Endothelial cell of umbilical vein (primary cell): ENCODE measurements around the gene PSME4. TPM values are rescaled to one million over a fixed set of nuclear protein-coding genes. Genes with fewer than 3 reads are reported as not detected.

Experiments used
- BruUV-seq: library from RNA; stranded (reverse); fragments of 400-500 nt; replicated peaks from 2 replicates; lab custom pipeline; 2021; lab: Mats Ljungman, UMichigan
- CTCF ChIA-PET: fragments of 300-600, 350-600 bp; sonication (Branson Sonifier 250); formaldehyde crosslinking; loops from one replicate; lab custom pipeline; 2021; ENCODE audit warnings: antibody characterized with exemption, inconsistent platforms; lab: Charles Lee
- POLR2A ChIA-PET: fragments of 300-600, 350-600 bp; sonication (Branson Sonifier 250); formaldehyde crosslinking; loops from one replicate; lab custom pipeline; 2021; ENCODE audit warnings: antibody characterized with exemption, inconsistent platforms; lab: Charles Lee
- DNase-seq: peaks from one replicate; pipeline ENCODE4 v3.0.0-alpha.2; 2011; ENCODE audit warnings: low read depth, low spot score
- FAIRE-seq: peaks from 2 replicates; lab custom pipeline; 2011; peaks lifted over from hg19 to GRCh38; lab: Jason Lieb, UNC
- H2AFZ ChIP-seq: 2 replicates; pipeline ENCODE4 v1.6.0; 2012; ENCODE audit warnings: low read depth, low read length, control low read depth, inconsistent platforms
- H3K27ac ChIP-seq: 2 replicates; pipeline ENCODE4 v1.5.1; 2011; ENCODE audit warnings: low read depth, mild to moderate bottlenecking, control low read depth, low read length, moderate library complexity; ENCODE audit not compliant: insufficient read depth
- H3K27me3 ChIP-seq, 2 experiments: 2 replicates each; pipeline versions ENCODE4 v1.6.0 to v1.6.1; 2011; ENCODE audit warnings: low read length in 2 of 2, mixed read lengths in 1 of 2; ENCODE audit not compliant: control insufficient read depth in 2 of 2, insufficient read depth in 2 of 2
- H3K36me3 ChIP-seq, 2 experiments: 2 replicates in 1 of 2; 3 replicates in 1 of 2; pipeline ENCODE4 v1.5.1; 2011; ENCODE audit warnings: low read length in 2 of 2, mild to moderate bottlenecking in 1 of 2, moderate library complexity in 1 of 2; ENCODE audit not compliant: control insufficient read depth in 2 of 2, insufficient read depth in 2 of 2; ENCODE audit errors: extremely low read depth in 1 of 2
- H3K4me1 ChIP-seq: 3 replicates; pipeline ENCODE4 v1.5.1; 2011; ENCODE audit warnings: mild to moderate bottlenecking, low read length; ENCODE audit not compliant: control insufficient read depth, insufficient read depth; ENCODE audit errors: extremely low read depth
- H3K4me2 ChIP-seq: 2 replicates; pipeline ENCODE4 v1.6.1; 2011; ENCODE audit warnings: low read length, control low read depth, mixed read lengths; ENCODE audit not compliant: insufficient read depth
- H3K4me3 ChIP-seq, 3 experiments: fragments of 200-600 bp in 1 of 3; sonication (generic), shearing (Covaris generic) in 1 of 3; replicated peaks in 1 of 3; 2 replicates each; pipeline ENCODE4 v1.5.1; 2011 to 2016; ENCODE audit warnings: control low read depth in 3 of 3, low read length in 3 of 3, mild to moderate bottlenecking in 2 of 3, inconsistent platforms in 1 of 3, low read depth in 1 of 3, moderate library complexity in 1 of 3; ENCODE audit not compliant: insufficient read depth in 1 of 3
- H3K79me2 ChIP-seq: 2 replicates; pipeline ENCODE4 v1.6.0; 2012; ENCODE audit warnings: low read length, inconsistent platforms; ENCODE audit not compliant: control insufficient read depth, insufficient read depth
- H3K9ac ChIP-seq: replicated peaks from 2 replicates; pipeline ENCODE3; 2011; ENCODE audit warnings: low read length, control low read depth; ENCODE audit not compliant: insufficient read depth; ENCODE audit errors: extremely low read depth
- H3K9me1 ChIP-seq: replicated peaks from 3 replicates; pipeline ENCODE4 v1.6.0; 2011; ENCODE audit warnings: mild to moderate bottlenecking, low read length; ENCODE audit not compliant: control insufficient read depth, insufficient read depth; ENCODE audit errors: extremely low read depth
- H3K9me3 ChIP-seq: replicated peaks from 2 replicates; pipeline ENCODE4 v1.5.1; 2012; ENCODE audit warnings: low read length, inconsistent platforms; ENCODE audit not compliant: control insufficient read depth, insufficient read depth
- H4K20me1 ChIP-seq: replicated peaks from 2 replicates; pipeline ENCODE3; 2011; ENCODE audit warnings: mild to moderate bottlenecking, low read length; ENCODE audit not compliant: control insufficient read depth, insufficient read depth; ENCODE audit errors: extremely low read depth
- EZH2 ChIP-seq: IDR thresholded peaks from 2 replicates; pipeline ENCODE4 v1.6.1; 2012; ENCODE audit warnings: borderline replicate concordance, low read depth, mild to moderate bottlenecking, moderate library complexity, low read length, inconsistent platforms; ENCODE audit not compliant: severe bottlenecking
- FOS ChIP-seq: IDR thresholded peaks from 2 replicates; pipeline ENCODE4 v1.6.1; 2011; ENCODE audit warnings: mild to moderate bottlenecking, low read length, moderate library complexity, borderline replicate concordance; ENCODE audit not compliant: insufficient read depth
- GATA2 ChIP-seq: IDR thresholded peaks from 2 replicates; pipeline ENCODE4 v1.7.0; 2011; ENCODE audit warnings: low read depth, mild to moderate bottlenecking, moderate library complexity, mixed read lengths, low read length; ENCODE audit not compliant: insufficient read length, insufficient read depth
- JUN ChIP-seq: IDR thresholded peaks from 2 replicates; pipeline ENCODE4 v1.6.1; 2011; ENCODE audit warnings: borderline replicate concordance, low read depth; ENCODE audit not compliant: insufficient read length, insufficient read depth
- MYC ChIP-seq: IDR thresholded peaks from one replicate; pipeline ENCODE4 v1.6.1; 2011; ENCODE audit warnings: mild to moderate bottlenecking, low read depth, low read length
- POLR2A ChIP-seq: IDR thresholded peaks from 2 replicates; pipeline ENCODE4 v1.6.1; 2012; ENCODE audit warnings: low read depth, mild to moderate bottlenecking, control low read depth, low read length
- POLR2AphosphoS5 ChIP-seq: IDR thresholded peaks from 2 replicates; pipeline ENCODE4 v1.6.1; 2012; ENCODE audit warnings: low read depth, mild to moderate bottlenecking, control low read depth, low read length, moderate library complexity; ENCODE audit not compliant: insufficient read depth
- dilution Hi-C: fragments of 300-500 bp; cut with MboI; formaldehyde crosslinking; loops from one replicate; pipeline ENCODE4 v1.15.0; 2019; ENCODE audit warnings: low sequenced_read_pairs; ENCODE audit not compliant: extremely low pct_ligation_motif_present
- intact Hi-C: fragments of 100-400 bp; cut with micrococcal nuclease; formaldehyde crosslinking; loops from one replicate; pipeline ENCODE4 v1.10.0; 2022
- microRNA-seq: library from miRNA; unstranded; fragments of <30 nt; microRNA quantifications from one replicate; pipeline ENCODE4 v1.2.0, GENCODE V29; 2021; ENCODE audit warnings: borderline number of aligned reads, borderline replicate concordance
- polyA plus RNA-seq, 4 experiments: library from polyadenylated mRNA; depleted of rRNA in 3 of 4; stranded (reverse) in 3 of 4; unstranded in 1 of 4; fragments of >200 nt; gene quantifications; 2 replicates each; pipeline versions ENCODE4 v1.2.1 to v1.2.3, GENCODE V29; 2011 to 2012; ENCODE audit warnings: missing spikeins in 1 of 4
- small RNA-seq: library from RNA; depleted of rRNA; stranded (forward); fragments of <200 nt; gene quantifications from one replicate; pipeline ENCODE3, GENCODE V24; 2012; ENCODE audit warnings: low replicate concordance, low read depth; ENCODE audit not compliant: insufficient read depth, insufficient read length
- total RNA-seq: library from RNA; stranded (reverse); gene quantifications from 2 replicates; pipeline ENCODE4 v1.2.3, GENCODE V29; 2021
- TF ChIP-seq, protein P1 (sequence below): IDR thresholded peaks from 2 replicates; pipeline ENCODE4 v1.6.1; 2011; ENCODE audit not compliant: insufficient read depth, insufficient read length
- TF ChIP-seq, protein P2 (sequence below), 2 donors: IDR thresholded peaks; 1 replicate in 1 of 2; 2 replicates in 1 of 2; pipeline ENCODE4 v1.5.1; 2011; ENCODE audit warnings: low read length in 2 of 2, mild to moderate bottlenecking in 2 of 2, moderate library complexity in 2 of 2, control low read depth in 1 of 2, inconsistent platforms in 1 of 2, low read depth in 1 of 2; ENCODE audit not compliant: insufficient read depth in 1 of 2; ENCODE audit errors: extremely low read depth in 1 of 2

The PSME4 gene
- total and polyA plus RNA-seq, 2 donors (not counting 3 experiments of a cell fraction or from before 2014, with no cell fraction given), result 24.7 to 82.6 TPM

DNA sequence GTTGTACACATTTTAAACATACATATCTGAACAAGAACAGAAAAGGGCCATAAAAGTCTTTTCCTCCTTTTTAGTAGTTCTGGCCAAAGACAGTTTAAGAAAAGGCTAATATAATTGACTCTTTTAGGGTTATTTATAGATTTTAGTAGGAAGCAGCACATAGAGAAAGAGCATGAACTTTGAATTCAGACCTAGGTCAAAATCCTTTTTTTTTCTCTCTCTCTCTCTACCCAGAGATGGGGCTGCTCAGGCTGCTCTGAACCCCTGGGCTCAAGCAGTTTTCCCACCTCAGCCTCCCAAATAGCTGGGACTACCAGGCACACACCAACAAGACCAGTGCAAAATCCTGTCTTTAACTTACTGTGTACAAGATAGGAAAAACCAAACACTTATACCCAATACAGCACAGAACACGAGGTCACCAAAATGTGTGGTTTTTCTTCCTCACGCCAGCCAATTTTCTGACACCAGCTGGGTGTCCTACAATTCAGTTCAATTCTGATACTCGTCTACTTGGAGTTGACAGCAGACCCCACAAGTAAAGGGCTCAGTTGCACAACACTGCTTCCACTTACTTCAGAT is 151.8 kb downstream of the PSME4 start:
- Histone ChIP-seq H3K4me2 (no peak overlapping the region), H3K4me3 (no peak overlapping the region), H3K9ac (no peak overlapping the region), H2AFZ (no peak overlapping the region), H3K36me3 (peaks cover 7% of the 10 kb centered on the region in 2 experiments), H3K9me1 (no peaks in the 10 kb centered on the region), H3K27ac (no peak overlapping the region), H3K9me3 (no peaks in the 10 kb centered on the region), H3K79me2 (no peaks in the 10 kb centered on the region), H3K4me1 (no peaks in the 10 kb centered on the region), H4K20me1 (no peaks in the 10 kb centered on the region), H3K27me3 (no peaks in the 10 kb centered on the region)
- TF ChIP-seq FOS (no peak), POLR2A (no peak), MYC (no peak), GATA2 (no peak), JUN (no peak), EZH2 (no peak), POLR2AphosphoS5 (no peak)
- TF ChIP-seq, protein P1, sequence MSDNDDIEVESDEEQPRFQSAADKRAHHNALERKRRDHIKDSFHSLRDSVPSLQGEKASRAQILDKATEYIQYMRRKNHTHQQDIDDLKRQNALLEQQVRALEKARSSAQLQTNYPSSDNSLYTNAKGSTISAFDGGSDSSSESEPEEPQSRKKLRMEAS, result no peak
- TF ChIP-seq, protein P2, sequence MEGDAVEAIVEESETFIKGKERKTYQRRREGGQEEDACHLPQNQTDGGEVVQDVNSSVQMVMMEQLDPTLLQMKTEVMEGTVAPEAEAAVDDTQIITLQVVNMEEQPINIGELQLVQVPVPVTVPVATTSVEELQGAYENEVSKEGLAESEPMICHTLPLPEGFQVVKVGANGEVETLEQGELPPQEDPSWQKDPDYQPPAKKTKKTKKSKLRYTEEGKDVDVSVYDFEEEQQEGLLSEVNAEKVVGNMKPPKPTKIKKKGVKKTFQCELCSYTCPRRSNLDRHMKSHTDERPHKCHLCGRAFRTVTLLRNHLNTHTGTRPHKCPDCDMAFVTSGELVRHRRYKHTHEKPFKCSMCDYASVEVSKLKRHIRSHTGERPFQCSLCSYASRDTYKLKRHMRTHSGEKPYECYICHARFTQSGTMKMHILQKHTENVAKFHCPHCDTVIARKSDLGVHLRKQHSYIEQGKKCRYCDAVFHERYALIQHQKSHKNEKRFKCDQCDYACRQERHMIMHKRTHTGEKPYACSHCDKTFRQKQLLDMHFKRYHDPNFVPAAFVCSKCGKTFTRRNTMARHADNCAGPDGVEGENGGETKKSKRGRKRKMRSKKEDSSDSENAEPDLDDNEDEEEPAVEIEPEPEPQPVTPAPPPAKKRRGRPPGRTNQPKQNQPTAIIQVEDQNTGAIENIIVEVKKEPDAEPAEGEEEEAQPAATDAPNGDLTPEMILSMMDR (IDR thresholded peaks at IDR 0.05; ENCODE audit: extremely low read depth in 1 of 2, insufficient read depth in 1 of 2, low read depth in 1 of 2, low read length in 2 of 2), result no peak
- DNase-seq (no peak), FAIRE-seq (no peak)
- ChIA-PET CTCF (no interaction called here), POLR2A (no interaction called here)
- intact Hi-C loops, result no loop called here
- BruUV-seq, result no TSS peak
- dilution Hi-C loops, result no loop called here

Small RNA genes within 50 kb of the gene (microRNA-seq; reads per million reads assigned to microRNA genes)
- gene MIR3682, result not detected

Small RNA genes within 50 kb of the gene (small RNA-seq; reads per million reads assigned to genes)
- gene MIR3682, result not detected

Other genes starting within 250 kb of the PSME4 start
- gene CHAC2, start 203.2 kb downstream of the PSME4 start, total RNA-seq, result 8.1 and 8.3 TPM in 2 replicates
- 2.1 and 3.4 TPM in 2 replicates for gene CHAC2, start 203.2 kb downstream of the PSME4 start, polyA plus RNA-seq
- gene ASB3, start 184.0 kb downstream of the PSME4 start, total RNA-seq, result 14.2 and 20.5 TPM in 2 replicates
- gene ASB3, start 184.0 kb downstream of the PSME4 start, polyA plus RNA-seq, result 20.3 and 20.5 TPM in 2 replicates
- 37.6 TPM in 2 replicates for gene ERLEC1, start 183.9 kb downstream of the PSME4 start, total RNA-seq
- gene ERLEC1, start 183.9 kb downstream of the PSME4 start, polyA plus RNA-seq, result 23.1 and 26.4 TPM in 2 replicates
- gene GPR75, start 111.0 kb downstream of the PSME4 start, total RNA-seq, result 4.7 and 5.0 TPM in 2 replicates
- gene GPR75, start 111.0 kb downstream of the PSME4 start, polyA plus RNA-seq, result 4.4 and 4.6 TPM in 2 replicates
- 5.8 and 7.9 TPM in 2 replicates for gene ACYP2, start 144.6 kb upstream of the PSME4 start, total RNA-seq
- gene ACYP2, start 144.6 kb upstream of the PSME4 start, polyA plus RNA-seq, result 3.4 and 3.9 TPM in 2 replicates